Prostate gland (tissue), 2 donors: ENCODE data around the gene TAGLN.

Experiments
- CTCF ChIP-seq, 4 experiments: fragments of 200-600 bp in 2 of 4; fragments of 450-650 bp in 2 of 4; sonication (generic) in 2 of 4; IDR thresholded peaks; 1 replicate in 3 of 4; 2 replicates in 1 of 4; pipeline ENCODE4 v1.5.1; 2016 to 2019; ENCODE audit warnings: antibody characterized with exemption in 4 of 4, mild to moderate bottlenecking in 2 of 4, moderate library complexity in 2 of 4
- POLR2A ChIP-seq: fragments of 450-650 bp; IDR thresholded peaks from one replicate; pipeline ENCODE4 v1.6.1; 2016; ENCODE audit warnings: antibody characterized with exemption, mild to moderate bottlenecking

- no peak for TF ChIP-seq POLR2A
- TF ChIP-seq CTCF (IDR thresholded peaks at IDR 0.05): no peak
Measured at GRCh38 chr11:117188620-117189081, 10.5 kb upstream of the TAGLN start.
